A204.1 (cell line): ENCODE results near the gene SPRED3.
"Not testable (repeated sequence)": the region's sequence is repeated elsewhere in the genome, so short reads cannot be mapped to it uniquely, and the experiment has no call there.

Experiments used
- FAIRE-seq: peaks from 2 replicates; lab custom pipeline; 2012; peaks lifted over from hg19 to GRCh38; lab: Jason Lieb, UNC

The SPRED3 gene

DNA sequence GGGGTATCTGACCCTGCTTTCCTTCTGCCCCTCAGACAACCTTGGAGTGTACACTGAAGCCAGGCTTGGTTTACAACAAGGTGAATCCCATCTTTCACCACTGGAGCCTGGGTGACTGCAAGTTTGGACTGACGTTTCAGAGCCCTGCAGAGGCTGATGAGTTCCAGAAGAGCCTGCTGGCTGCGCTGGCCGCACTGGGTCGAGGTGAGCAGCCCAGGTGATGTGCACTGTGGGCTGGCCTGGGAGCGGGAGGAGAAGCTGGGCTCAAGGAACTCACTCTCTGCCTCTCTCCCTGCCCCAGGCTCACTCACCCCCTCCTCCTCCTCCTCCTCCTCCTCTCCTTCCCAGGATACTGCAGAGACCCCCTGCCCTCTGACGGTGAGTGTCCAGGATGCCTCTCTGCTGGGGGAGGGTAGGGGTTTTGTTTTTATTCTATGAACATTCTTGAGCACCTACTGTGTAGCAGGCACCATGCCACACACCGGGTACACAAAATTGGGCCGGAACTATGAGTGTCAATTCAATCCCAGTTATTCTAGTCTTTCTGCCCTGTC is 3.5 kb downstream of the SPRED3 start:
- no peak for FAIRE-seq

DNA sequence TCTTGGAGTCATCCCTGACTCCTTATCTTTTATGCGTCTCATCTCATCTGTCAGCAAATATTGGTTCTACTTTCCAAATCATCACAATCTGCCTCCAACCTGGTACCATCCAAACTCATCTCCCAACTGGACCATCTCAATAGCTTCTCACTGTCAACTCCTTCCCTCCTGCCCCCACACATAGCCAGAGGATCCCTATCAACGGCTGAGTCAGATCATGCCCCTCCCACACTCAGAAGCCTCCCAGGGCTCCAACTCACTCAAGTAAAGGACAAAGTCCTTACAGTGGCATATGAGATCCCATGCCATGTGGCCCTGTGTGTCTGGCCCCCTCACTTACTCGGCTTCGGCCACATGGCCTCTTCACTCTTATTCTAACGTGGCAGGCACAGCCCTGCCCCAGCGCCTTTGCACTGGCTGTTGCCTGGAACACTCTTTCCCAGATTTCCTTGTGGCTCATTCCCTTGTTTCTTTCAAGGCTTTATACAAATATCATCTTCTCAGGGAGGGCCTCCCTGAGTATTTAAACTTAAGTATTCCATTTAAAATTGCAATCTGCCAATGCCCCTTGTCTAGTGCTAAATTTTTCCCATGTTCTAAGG is 4.3 kb downstream of the SPRED3 start:
- FAIRE-seq = no peak

DNA sequence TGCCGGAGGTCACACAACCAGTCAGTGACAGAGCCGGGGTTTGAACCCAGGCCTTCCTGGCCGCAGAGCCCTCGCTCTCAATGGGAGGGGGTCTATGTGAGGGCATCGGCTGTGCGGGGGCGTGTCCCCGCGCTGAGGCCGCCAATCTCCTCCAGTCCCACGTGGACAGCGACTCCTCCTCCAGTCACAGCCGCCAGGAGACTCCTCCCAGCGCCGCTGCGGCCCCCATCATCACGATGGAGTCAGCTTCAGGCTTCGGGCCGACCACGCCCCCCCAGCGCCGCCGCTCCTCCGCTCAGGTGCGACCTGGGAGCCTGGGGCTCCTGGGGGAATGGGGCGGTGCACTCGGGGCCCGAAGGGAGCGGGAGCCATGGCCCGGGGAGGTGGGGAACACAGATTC is 6.0 kb downstream of the SPRED3 start:
- no peak for FAIRE-seq

DNA sequence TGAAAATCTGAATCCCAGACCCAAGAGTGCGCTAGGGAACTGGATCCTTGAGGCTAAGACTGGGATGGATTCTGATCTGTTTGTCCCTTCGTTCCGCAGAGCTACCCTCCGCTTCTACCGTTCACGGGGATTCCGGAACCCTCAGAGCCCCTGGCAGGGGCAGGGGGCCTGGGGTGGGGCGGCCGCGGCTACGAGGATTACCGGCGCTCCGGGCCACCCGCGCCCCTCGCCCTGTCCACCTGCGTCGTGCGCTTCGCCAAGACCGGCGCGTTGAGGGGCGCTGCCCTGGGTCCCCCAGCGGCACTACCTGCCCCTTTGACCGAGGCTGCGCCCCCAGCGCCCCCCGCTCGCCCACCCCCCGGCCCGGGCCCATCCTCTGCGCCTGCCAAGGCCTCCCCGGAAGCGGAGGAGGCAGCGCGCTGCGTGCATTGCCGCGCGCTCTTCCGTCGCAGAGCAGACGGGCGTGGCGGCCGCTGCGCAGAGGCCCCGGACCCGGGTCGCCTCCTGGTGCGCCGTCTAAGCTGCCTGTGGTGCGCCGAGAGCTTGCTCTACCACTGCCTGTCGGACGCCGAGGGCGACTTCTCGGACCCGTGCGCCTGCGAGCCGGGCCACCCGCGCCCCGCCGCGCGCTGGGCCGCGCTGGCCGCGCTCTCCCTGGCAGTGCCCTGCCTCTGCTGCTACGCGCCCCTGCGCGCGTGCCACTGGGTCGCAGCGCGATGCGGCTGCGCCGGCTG is 7.1 kb downstream of the SPRED3 start:
- FAIRE-seq = no peak

- no peak for FAIRE-seq
These were observed 10.6 kb downstream of the SPRED3 start for GRCh38 chr19:38399081-38399480.

- FAIRE-seq = no peak
These were observed 11.0 kb downstream of the SPRED3 start for GRCh38 chr19:38399537-38399936.

- no peak for FAIRE-seq
These were observed 11.9 kb downstream of the SPRED3 start for GRCh38 chr19:38400361-38400760.

GRCh38 chr19:38401148-38401547 is 12.7 kb downstream of the SPRED3 start:
- no peak for FAIRE-seq

GRCh38 chr19:38402623-38402966 is 14.1 kb downstream of the SPRED3 start:
- no peak for FAIRE-seq

DNA sequence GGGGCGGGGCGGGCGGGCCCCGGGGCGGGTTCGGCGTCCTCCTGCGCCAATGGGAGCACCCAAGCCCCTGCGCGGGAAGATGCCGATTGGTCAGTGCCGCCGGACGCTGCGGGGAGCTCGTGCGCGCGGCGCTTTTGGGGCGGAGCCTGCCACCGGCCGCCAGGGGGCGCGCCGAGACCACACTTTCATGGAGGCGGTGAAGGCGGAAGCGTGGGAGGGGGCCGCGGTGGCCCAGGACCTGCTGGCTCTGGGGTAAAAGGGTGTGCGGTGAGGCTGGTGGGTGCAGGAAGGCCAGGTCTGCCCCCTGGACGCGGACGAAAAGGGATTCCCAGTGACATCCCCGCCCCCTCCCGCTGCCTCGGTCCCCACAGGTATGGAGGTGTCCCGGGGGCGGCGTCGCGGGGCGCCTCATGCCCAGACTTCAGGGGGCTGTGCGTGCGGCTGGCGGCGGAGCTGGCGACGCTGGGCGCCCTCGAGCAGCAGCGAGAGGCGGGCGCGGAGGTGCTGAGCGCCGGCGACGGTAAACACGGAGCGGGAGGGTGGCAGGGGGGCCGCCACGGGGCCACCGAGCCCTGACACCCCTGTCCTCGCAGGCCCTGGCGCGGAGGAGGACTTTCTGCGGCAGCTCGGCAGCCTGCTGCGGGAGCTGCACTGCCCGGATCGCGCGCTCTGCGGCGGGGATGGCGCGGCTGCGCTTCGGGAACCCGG is 14.6 kb downstream of the SPRED3 start, which contains the start of gene FAM98C:
Gene FAM98C (plus strand): TSS at position 127 of the 708 bp plus-strand sequence. CDS start 61 bp downstream, at position 188.
- no peak for FAIRE-seq

- FAIRE-seq = no peak
These were observed 16.4 kb downstream of the SPRED3 start for GRCh38 chr19:38404858-38405257.

DNA sequence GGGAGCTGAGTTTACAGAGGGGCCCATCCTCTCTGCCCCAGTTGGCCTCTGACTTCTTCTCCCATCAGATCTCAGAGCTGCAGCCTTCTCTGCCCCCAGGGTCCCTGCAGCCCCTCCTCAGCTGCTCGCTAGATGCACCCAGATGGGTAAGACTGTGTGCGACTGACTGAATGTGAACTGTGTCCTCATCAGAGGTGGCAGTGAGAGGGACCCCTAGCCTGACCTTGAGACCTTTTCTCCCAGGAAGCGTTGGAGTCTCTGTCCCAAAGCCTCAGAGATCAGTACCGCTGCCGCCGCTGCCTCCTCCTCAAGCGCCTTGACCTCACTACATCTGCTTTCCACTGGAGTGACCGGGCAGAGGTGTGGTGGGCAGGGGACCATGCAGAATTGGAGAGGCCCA is 16.8 kb downstream of the SPRED3 start:
- no peak for FAIRE-seq

DNA sequence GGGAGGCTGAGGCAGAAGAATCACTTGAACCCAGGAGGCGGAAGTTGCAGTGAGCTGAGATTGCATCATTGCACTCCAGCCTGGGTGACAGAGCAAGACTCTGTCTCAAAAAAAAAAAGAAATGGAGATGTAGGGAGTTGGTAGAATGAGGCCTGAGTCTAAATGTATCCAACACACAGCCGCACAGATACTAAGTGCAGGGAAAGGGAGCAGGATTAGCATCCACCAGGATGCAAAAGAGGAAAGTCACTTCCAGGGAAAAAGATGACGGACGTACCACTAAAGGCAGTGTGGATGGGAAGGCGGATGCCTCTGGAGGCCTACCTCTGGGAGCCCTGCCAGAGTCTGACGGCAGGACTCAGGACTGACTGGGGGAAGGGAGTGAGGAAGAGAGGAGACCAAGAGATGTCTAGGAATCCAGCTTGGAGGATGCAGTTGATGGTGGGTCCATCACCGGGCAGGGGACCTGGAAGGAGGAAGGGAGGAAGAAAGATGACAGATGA is 21.2 kb downstream of the SPRED3 start:
- no peak for FAIRE-seq

GRCh38 chr19:38410407-38410806 is 21.9 kb downstream of the SPRED3 start:
- FAIRE-seq = not testable (repeated sequence)

- no peak for FAIRE-seq
These were observed 22.7 kb downstream of the SPRED3 start for GRCh38 chr19:38411041-38411712.

DNA sequence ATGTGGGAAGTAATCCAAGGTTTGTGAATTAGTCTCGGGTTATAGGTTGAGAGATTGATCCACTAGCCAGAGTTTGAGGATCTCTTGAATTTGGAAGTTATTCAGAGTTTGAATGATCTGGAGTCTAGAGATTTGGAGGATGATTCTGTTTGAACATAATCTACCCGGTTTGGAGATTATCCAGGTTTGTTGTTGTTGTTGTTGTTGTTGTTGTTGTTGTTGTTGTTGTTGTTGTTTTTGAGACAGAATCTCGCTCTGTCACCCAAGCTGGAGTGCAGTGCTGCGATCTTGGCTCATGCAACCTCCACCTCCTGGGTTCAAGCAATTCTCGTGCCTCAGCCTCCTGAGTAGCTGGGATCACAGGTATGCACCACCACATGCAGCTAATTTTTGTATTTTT is 23.4 kb downstream of the SPRED3 start:
- FAIRE-seq = not testable (repeated sequence)

GRCh38 chr19:38412491-38412890 is 24.0 kb downstream of the SPRED3 start:
- no peak for FAIRE-seq

GRCh38 chr19:38412961-38413360 is 24.5 kb downstream of the SPRED3 start:
- FAIRE-seq = no peak

DNA sequence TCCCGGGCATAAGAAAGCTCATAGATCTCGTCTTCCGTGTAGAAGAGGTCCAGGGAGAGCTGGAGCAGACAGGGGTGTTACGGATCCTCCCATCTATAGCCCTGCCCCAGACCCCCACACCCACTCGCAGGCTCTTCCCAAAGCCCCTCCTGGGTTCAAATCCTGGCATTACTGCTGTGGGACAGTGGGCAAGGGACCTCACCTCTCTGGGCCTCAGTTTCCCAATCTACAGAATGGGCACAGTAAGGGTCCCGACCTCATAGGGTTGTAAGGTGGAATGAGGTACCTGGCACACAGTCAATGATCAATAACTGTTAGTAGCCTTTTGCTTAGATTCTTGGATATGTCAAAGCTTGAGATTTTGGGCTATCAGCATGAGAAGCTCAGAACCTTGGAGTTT is 24.9 kb downstream of the SPRED3 start:
- no peak for FAIRE-seq

GRCh38 chr19:38417146-38417543 is 28.6 kb downstream of the SPRED3 start:
- no peak for FAIRE-seq

DNA sequence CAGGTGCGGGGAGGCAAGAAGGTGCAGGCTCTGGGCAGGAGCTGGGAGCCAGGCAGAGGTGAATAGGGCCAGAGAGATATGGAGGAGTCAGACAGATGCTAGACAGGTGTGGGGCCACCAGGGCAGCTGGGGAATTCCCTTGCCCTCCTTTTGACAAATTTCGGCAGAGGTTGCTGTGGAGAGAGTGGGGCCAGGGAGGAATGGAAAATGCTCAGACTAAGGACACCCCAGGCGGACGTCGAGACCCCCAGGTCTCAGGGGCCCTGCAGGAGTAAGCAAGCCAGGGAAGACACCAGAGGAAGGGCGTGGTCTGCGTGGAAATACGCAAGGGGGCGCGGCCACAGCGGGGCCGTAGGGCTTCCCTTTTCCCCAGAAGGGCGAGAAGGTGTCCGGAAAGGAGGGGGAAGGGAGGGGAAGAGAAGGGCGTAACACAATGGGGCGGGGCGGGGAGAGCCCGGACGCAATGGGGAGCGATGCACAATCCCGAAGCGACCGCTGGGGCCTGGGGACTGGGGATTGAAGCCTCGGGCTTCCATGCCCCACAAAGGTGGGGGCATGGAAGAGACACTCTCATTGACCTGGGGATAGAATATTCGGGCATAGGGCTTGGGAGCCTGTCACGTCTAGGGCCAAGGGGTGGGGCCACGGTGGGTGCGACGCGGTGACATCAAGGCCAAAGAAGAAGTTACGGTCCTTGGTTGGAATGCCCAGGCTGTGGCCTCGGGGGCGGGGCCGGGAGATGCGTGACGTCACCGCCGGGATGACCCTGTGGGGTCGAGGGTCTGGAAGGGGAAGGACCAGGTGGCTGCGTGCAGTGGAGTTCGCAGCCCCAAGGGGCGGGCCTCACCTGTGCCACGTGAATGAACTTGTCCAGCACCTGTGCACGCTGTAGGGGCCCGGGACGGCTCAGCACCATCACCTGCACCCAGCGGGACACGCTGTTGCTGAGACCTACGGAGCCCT is 29.3 kb downstream of the SPRED3 start:
- no peak for FAIRE-seq
